HCT116 (cell line): Measurements from ENCODE around the gene GEN1. TPM values are rescaled to one million over a fixed set of nuclear protein-coding genes. Genes with fewer than 3 reads are reported as not detected.

Experiments used
- ATAC-seq: fragments of 200-7000 bp; cut with Tn5 transposase; 2 replicates; pipeline ENCODE4 v1.9.1; 2020; ENCODE audit warnings: mild to moderate bottlenecking, moderate library complexity
- BruUV-seq: library from RNA; stranded (reverse); fragments of 400-500 nt; replicated peaks from 2 replicates; lab custom pipeline; 2021; lab: Mats Ljungman, UMichigan
- CTCF ChIA-PET: fragments of 300-600 bp; sonication (Branson Sonifier 250); formaldehyde crosslinking; loops from one replicate; lab custom pipeline; 2021; ENCODE audit warnings: antibody characterized with exemption; lab: Charles Lee
- POLR2A ChIA-PET: fragments of 300-600, 350-600 bp; sonication (Branson Sonifier 250); formaldehyde crosslinking; loops from one replicate; lab custom pipeline; 2021; ENCODE audit warnings: antibody characterized with exemption; lab: Charles Lee
- RAD21 ChIA-PET, 2 experiments: fragments of 300-600 bp; sonication (Branson Sonifier 250); formaldehyde crosslinking; loops; one replicate each; lab custom pipeline; 2023; ENCODE audit warnings: low total read pairs in 2 of 2; ENCODE audit not compliant: uncharacterized antibody in 2 of 2, unreplicated experiment in 2 of 2, low non-redundant PET in 1 of 2; lab: Charles Lee
- DNase-seq: peaks from one replicate; pipeline ENCODE4 v3.0.0-alpha.2; 2010; ENCODE audit warnings: low read depth, low spot score
- H2AFZ ChIP-seq: fragments of 200-600 bp; shearing (Covaris generic), sonication (generic); 2 replicates; pipeline ENCODE4 v1.6.1; 2017; ENCODE audit warnings: low read depth, mixed run types, mixed read lengths, antibody characterized with exemption, low read length; ENCODE audit not compliant: poor library complexity, severe bottlenecking
- H3K27ac ChIP-seq: 2 replicates; pipeline ENCODE4 v1.5.1; 2012; ENCODE audit warnings: low read depth, low read length
- H3K27me3 ChIP-seq: fragments of 200-600 bp; sonication (generic); 2 replicates; pipeline ENCODE4 v1.6.1; 2016; ENCODE audit warnings: mixed run types, low read length, mixed read lengths; ENCODE audit not compliant: insufficient read depth
- H3K36me3 ChIP-seq, 2 experiments: fragments of 200-500 bp in 1 of 2; fragments of 200-600 bp in 1 of 2; sonication (Bioruptor generic) in 1 of 2; sonication (generic) in 1 of 2; 2 replicates each; pipeline versions ENCODE4 v1.5.1 to v1.6.1; 2014 to 2016; ENCODE audit warnings: low read length in 2 of 2, inconsistent platforms in 1 of 2, mixed read lengths in 1 of 2, mixed run types in 1 of 2; ENCODE audit not compliant: insufficient read depth in 2 of 2, control insufficient read depth in 1 of 2
- H3K4me1 ChIP-seq, 2 experiments: fragments of 200-600 bp in 1 of 2; sonication (generic) in 1 of 2; 2 replicates each; pipeline versions ENCODE4 v1.5.1 to v1.6.1; 2012 to 2017; ENCODE audit warnings: low read length in 2 of 2, inconsistent platforms in 1 of 2, mild to moderate bottlenecking in 1 of 2, mixed read lengths in 1 of 2, mixed run types in 1 of 2, moderate library complexity in 1 of 2; ENCODE audit not compliant: insufficient read depth in 2 of 2, control insufficient read depth in 1 of 2
- H3K4me2 ChIP-seq: fragments of 200-600 bp; sonication (generic); 2 replicates; pipeline ENCODE4 v1.6.1; 2017; ENCODE audit warnings: mixed run types, low read length, mixed read lengths
- H3K4me3 ChIP-seq, 2 experiments: fragments of 200-600 bp in 1 of 2; sonication (generic) in 1 of 2; replicated peaks in 1 of 2; 2 replicates each; pipeline ENCODE4 v1.5.1; 2011 to 2016; ENCODE audit warnings: low read length in 2 of 2, control low read depth in 1 of 2, low read depth in 1 of 2, mild to moderate bottlenecking in 1 of 2, mixed read lengths in 1 of 2, mixed run types in 1 of 2
- H3K79me2 ChIP-seq: fragments of 200-600 bp; sonication (generic); 2 replicates; pipeline ENCODE4 v1.6.1; 2017; ENCODE audit warnings: mild to moderate bottlenecking, mixed run types, low read length, moderate library complexity, mixed read lengths; ENCODE audit not compliant: insufficient read depth
- H3K9ac ChIP-seq: fragments of 200-600 bp; sonication (generic); 2 replicates; pipeline ENCODE4 v1.6.1; 2016; ENCODE audit warnings: low read length, mixed read lengths
- H3K9me2 ChIP-seq: fragments of 200-600 bp; sonication (generic), shearing (Covaris generic); 2 replicates; pipeline ENCODE4 v1.6.1; 2017; ENCODE audit warnings: mixed run types, mild to moderate bottlenecking, moderate library complexity; ENCODE audit not compliant: insufficient read depth
- H3K9me3 ChIP-seq, 2 experiments: fragments of 200-500 bp in 1 of 2; fragments of 200-600 bp in 1 of 2; sonication (Bioruptor generic) in 1 of 2; sonication (generic) in 1 of 2; 2 replicates each; pipeline ENCODE4 v1.6.1; 2014 to 2017; ENCODE audit warnings: low read length in 2 of 2, mixed read lengths in 2 of 2, inconsistent platforms in 1 of 2, low read depth in 1 of 2, mild to moderate bottlenecking in 1 of 2, mixed run types in 1 of 2, moderate library complexity in 1 of 2; ENCODE audit not compliant: control insufficient read depth in 1 of 2, insufficient read depth in 1 of 2
- H4K20me1 ChIP-seq: fragments of 200-600 bp; sonication (generic), shearing (Covaris generic); 2 replicates; pipeline ENCODE4 v1.6.1; 2017; ENCODE audit warnings: mixed run types, mild to moderate bottlenecking, moderate library complexity; ENCODE audit not compliant: insufficient read depth
- CBX3 ChIP-seq: IDR thresholded peaks from 2 replicates; pipeline ENCODE4 v1.6.1; 2012; ENCODE audit warnings: low read depth
- CEBPB ChIP-seq: IDR thresholded peaks from 2 replicates; pipeline ENCODE4 v1.6.1; 2012; ENCODE audit warnings: low read depth
- EGR1 ChIP-seq: IDR thresholded peaks from 2 replicates; pipeline ENCODE4 v1.6.1; 2012; ENCODE audit warnings: low read depth
- EZH2phosphoT487 ChIP-seq: fragments of 200-600 bp; IDR thresholded peaks from 2 replicates; pipeline ENCODE4 v1.6.1; 2018; ENCODE audit warnings: antibody characterized with exemption, borderline replicate concordance
- FOSL1 ChIP-seq: IDR thresholded peaks from 2 replicates; pipeline ENCODE4 v1.6.1; 2012; ENCODE audit warnings: low read depth
- JUND ChIP-seq: IDR thresholded peaks from 2 replicates; pipeline ENCODE4 v1.6.1; 2012
- MAX ChIP-seq: IDR thresholded peaks from 2 replicates; pipeline ENCODE4 v1.6.1; 2012
- POLR2A ChIP-seq: IDR thresholded peaks from 2 replicates; pipeline ENCODE4 v1.7.0; 2011; ENCODE audit warnings: borderline replicate concordance; ENCODE audit not compliant: insufficient read depth, insufficient read length; ENCODE audit errors: extremely low read depth
- POLR2AphosphoS5 ChIP-seq: IDR thresholded peaks from 2 replicates; pipeline ENCODE4 v1.6.1; 2011; ENCODE audit warnings: mild to moderate bottlenecking, low read depth, low read length, moderate library complexity
- RAD21 ChIP-seq: IDR thresholded peaks from 2 replicates; pipeline ENCODE4 v1.6.1; 2012; ENCODE audit warnings: low read depth, mild to moderate bottlenecking
- SP1 ChIP-seq: IDR thresholded peaks from 2 replicates; pipeline ENCODE4 v1.6.1; 2012; ENCODE audit warnings: low read depth
- SRF ChIP-seq: IDR thresholded peaks from 2 replicates; pipeline ENCODE4 v1.6.1; 2012; ENCODE audit warnings: low read depth
- TCF7L2 ChIP-seq: IDR thresholded peaks from 2 replicates; pipeline ENCODE4 v1.7.0; 2011; ENCODE audit warnings: borderline replicate concordance, inconsistent platforms; ENCODE audit not compliant: insufficient read depth, insufficient read length; ENCODE audit errors: extremely low read depth
- YY1 ChIP-seq: IDR thresholded peaks from 2 replicates; pipeline ENCODE4 v1.6.1; 2011; ENCODE audit warnings: low read length, low read depth, moderate library complexity, mild to moderate bottlenecking; ENCODE audit not compliant: insufficient replicate concordance; ENCODE audit errors: extremely low read depth
- ZFX ChIP-seq: fragments of 450-650 bp; IDR thresholded peaks from 2 replicates; pipeline ENCODE4 v1.6.1; 2017
- ZNF274 ChIP-seq: fragments of 200-500 bp; sonication (Bioruptor generic); IDR thresholded peaks from 2 replicates; pipeline ENCODE4 v1.6.1; 2014; ENCODE audit warnings: mild to moderate bottlenecking, low read depth, low read length, inconsistent platforms
- intact Hi-C: fragments of 100-400 bp; cut with micrococcal nuclease; formaldehyde crosslinking; loops from 2 replicates; pipeline ENCODE4 v1.10.0; 2022
- total RNA-seq: library from RNA; stranded (reverse); gene quantifications from one replicate; pipeline ENCODE4 v1.2.1, GENCODE V29; 2021; ENCODE audit not compliant: unreplicated experiment
- TF ChIP-seq, protein P1 (sequence below): IDR thresholded peaks from 2 replicates; pipeline ENCODE4 v1.6.1; 2012
- TF ChIP-seq, protein P2 (sequence below), 3 experiments: fragments of 200-600 bp in 1 of 3; sonication (generic) in 1 of 3; IDR thresholded peaks in 2 of 3; conservative IDR thresholded peaks in 1 of 3; 2 replicates each; pipeline ENCODE4 v1.5.1; 2012 to 2017; ENCODE audit warnings: low read depth in 2 of 3, low read length in 2 of 3, antibody characterized with exemption in 1 of 3, borderline replicate concordance in 1 of 3, control low read depth in 1 of 3, mild to moderate bottlenecking in 1 of 3, mixed read lengths in 1 of 3, mixed run types in 1 of 3, moderate library complexity in 1 of 3; ENCODE audit not compliant: insufficient read depth in 1 of 3

GEN1 gene
- total RNA-seq, 1 experiment from 2014 or later = 19.7 TPM

DNA sequence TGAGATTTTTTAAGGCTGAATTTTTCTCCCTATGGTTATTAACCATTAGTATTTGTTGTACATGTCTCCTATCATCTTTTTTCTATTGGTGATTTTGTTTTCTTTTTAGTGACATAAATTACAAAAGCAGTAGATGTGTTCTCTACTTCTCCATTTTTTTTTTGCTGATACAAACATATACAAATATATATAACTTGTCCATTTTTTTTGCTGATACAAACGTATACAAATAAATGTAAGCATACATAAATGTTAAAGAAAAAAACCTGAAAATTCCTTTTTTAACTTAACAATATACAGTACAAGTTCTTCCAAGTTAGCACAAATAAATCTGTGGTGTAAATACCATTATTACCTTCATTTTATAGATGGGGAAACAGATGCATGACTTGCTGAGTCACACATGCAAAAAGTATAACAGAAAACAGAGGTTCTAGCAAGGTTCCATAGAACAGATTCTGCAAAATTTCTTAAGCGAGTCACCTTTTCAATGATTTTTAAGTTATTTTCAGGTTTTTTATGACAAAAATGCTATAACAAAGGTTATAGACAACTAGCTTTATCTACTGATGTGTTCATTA is 64.4 kb downstream of the GEN1 start:
- ATAC-seq (no peak), DNase-seq (no peak)
- BruUV-seq = no TSS peak
- no peak overlapping the region for H2AFZ ChIP-seq
- no peaks in the 10 kb centered on the region for H3K9me2 ChIP-seq
- no peaks in the 10 kb centered on the region for H3K9me3 ChIP-seq
- no peaks in the 10 kb centered on the region for H3K36me3 ChIP-seq
- no peak overlapping the region for H3K4me2 ChIP-seq
- H3K27ac ChIP-seq = no peak overlapping the region
- CTCF ChIA-PET = no interaction called here
- H3K4me3 ChIP-seq = no peak overlapping the region
- no peaks in the 10 kb centered on the region for H4K20me1 ChIP-seq
- RAD21 ChIA-PET = no interaction called here
- H3K4me1 ChIP-seq = peaks cover 0 to 5% of the 10 kb centered on the region in 2 experiments; a peak in 1 of 4 replicates
- no peaks in the 10 kb centered on the region for H3K79me2 ChIP-seq
- no peak overlapping the region for H3K9ac ChIP-seq
- intact Hi-C loops = no loop called here
- POLR2A ChIA-PET = no interaction called here
- 0 out of 2 replicates have a peak, but pooled peaks cover 4% of the 10 kb centered on the region for H3K27me3 ChIP-seq
- TF ChIP-seq YY1 = no peak
- no peak for TF ChIP-seq ZFX
- no peak for TF ChIP-seq JUND

DNA sequence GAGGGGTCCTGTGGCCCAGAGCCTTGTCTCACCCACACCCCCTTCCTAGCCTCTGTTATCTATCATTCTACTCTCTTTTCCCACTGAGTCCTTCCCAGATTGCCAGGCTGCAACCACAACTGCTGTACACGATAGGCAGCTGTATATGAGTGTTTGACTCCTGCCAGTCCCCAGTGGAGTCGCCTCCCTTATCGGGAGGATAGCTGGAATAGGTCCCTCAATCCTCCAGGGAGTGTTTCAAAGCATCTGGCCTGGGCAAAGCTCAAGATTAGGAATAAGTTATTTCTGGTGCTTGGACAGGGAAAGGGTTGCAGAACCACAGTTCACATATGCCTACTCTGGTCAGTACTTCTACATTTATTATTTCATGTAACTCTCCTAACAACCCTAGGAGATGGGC is 67.1 kb downstream of the GEN1 start:
- no peaks in the 10 kb centered on the region for H3K9me3 ChIP-seq
- no peak overlapping the region for H3K9ac ChIP-seq
- no peak overlapping the region for H3K27ac ChIP-seq
- no peak overlapping the region for H2AFZ ChIP-seq
- no peak overlapping the region for H3K4me2 ChIP-seq
- RAD21 ChIA-PET = no interaction called here
- no TSS peak for BruUV-seq
- ATAC-seq (no peak), DNase-seq (no peak)
- intact Hi-C loops = no loop called here
- H4K20me1 ChIP-seq = no peaks in the 10 kb centered on the region
- H3K79me2 ChIP-seq = no peaks in the 10 kb centered on the region
- POLR2A ChIA-PET = no interaction called here
- TF ChIP-seq YY1 (no peak), MAX (no peak), ZNF274 (no peak), POLR2A (no peak), FOSL1 (no peak), RAD21 (no peak), EGR1 (no peak), JUND (no peak), CEBPB (no peak), SP1 (no peak), TCF7L2 (no peak), CBX3 (no peak), EZH2phosphoT487 (no peak), POLR2AphosphoS5 (no peak), SRF (no peak)
- TF ChIP-seq, protein P1, sequence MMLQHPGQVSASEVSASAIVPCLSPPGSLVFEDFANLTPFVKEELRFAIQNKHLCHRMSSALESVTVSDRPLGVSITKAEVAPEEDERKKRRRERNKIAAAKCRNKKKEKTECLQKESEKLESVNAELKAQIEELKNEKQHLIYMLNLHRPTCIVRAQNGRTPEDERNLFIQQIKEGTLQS = no peak
- TF ChIP-seq, protein P2, sequence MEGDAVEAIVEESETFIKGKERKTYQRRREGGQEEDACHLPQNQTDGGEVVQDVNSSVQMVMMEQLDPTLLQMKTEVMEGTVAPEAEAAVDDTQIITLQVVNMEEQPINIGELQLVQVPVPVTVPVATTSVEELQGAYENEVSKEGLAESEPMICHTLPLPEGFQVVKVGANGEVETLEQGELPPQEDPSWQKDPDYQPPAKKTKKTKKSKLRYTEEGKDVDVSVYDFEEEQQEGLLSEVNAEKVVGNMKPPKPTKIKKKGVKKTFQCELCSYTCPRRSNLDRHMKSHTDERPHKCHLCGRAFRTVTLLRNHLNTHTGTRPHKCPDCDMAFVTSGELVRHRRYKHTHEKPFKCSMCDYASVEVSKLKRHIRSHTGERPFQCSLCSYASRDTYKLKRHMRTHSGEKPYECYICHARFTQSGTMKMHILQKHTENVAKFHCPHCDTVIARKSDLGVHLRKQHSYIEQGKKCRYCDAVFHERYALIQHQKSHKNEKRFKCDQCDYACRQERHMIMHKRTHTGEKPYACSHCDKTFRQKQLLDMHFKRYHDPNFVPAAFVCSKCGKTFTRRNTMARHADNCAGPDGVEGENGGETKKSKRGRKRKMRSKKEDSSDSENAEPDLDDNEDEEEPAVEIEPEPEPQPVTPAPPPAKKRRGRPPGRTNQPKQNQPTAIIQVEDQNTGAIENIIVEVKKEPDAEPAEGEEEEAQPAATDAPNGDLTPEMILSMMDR (IDR thresholded peaks at IDR 0.05 in 2 of 3, conservative IDR thresholded peaks at IDR 0.05 in 1 of 3; ENCODE audit: borderline replicate concordance in 1 of 3, insufficient read depth in 1 of 3, low read depth in 2 of 3, low read length in 2 of 3) = no peak
- CTCF ChIA-PET = interaction anchor here (0.9 to 1.5 kb wide), 2 partner anchors 8 to 11 kb away, joined by 3 read pairs; no protein-coding TSS in a partner anchor
- 0 out of 2 replicates have a peak, but pooled peaks cover 4% of the 10 kb centered on the region for H3K27me3 ChIP-seq
- no peaks in the 10 kb centered on the region for H3K9me2 ChIP-seq
- H3K4me3 ChIP-seq = no peak overlapping the region
- H3K4me1 ChIP-seq = no peaks in the 10 kb centered on the region
- no peaks in the 10 kb centered on the region for H3K36me3 ChIP-seq
